Neural cell (in vitro differentiated cells): ENCODE data around the gene ZNF846.

ENCODE experiments used
- EZH2 ChIP-seq: fragments of 200-600, 300-800 bp; shearing (Covaris generic), sonication (generic); IDR thresholded peaks from 2 replicates; pipeline ENCODE4 v1.6.1; 2014; ENCODE audit warnings: antibody characterized with exemption, low read length, borderline replicate concordance, mild to moderate bottlenecking; ENCODE audit not compliant: insufficient read depth, poor library complexity, severe bottlenecking
- RAD21 ChIP-seq: fragments of 450-650 bp; conservative IDR thresholded peaks from 2 replicates; pipeline ENCODE4 v1.6.1; 2014; ENCODE audit warnings: antibody characterized with exemption, mild to moderate bottlenecking, moderate library complexity
- REST ChIP-seq: IDR thresholded peaks from 2 replicates; pipeline ENCODE4 v1.6.1; 2012; ENCODE audit warnings: borderline replicate concordance
- TF ChIP-seq, protein P1 (sequence below): fragments of 450-650 bp; IDR thresholded peaks from 2 replicates; pipeline ENCODE4 v1.5.1; 2014; ENCODE audit warnings: antibody characterized with exemption, mild to moderate bottlenecking, moderate library complexity; ENCODE audit not compliant: poor library complexity, severe bottlenecking

DNA sequence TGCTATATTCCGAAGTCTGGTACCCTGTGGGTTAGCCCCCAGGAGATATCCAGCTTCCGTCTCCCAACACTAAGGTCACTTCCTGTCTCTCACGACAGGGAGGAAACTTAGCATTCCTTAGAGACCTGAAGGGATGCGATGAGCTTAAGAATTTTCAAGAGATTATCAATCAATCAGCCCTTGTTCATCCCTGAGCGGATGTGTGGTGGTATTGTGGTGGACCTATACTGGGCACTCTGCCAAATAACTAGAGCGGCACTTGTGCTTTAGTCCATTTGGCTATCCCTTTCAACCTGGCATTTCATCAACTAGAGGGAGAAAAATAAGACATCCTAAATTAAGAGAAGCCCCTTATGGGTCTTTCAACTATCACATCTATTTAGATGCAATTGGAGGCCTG, 62.7 kb downstream of the ZNF846 start:
- TF ChIP-seq, protein P1, sequence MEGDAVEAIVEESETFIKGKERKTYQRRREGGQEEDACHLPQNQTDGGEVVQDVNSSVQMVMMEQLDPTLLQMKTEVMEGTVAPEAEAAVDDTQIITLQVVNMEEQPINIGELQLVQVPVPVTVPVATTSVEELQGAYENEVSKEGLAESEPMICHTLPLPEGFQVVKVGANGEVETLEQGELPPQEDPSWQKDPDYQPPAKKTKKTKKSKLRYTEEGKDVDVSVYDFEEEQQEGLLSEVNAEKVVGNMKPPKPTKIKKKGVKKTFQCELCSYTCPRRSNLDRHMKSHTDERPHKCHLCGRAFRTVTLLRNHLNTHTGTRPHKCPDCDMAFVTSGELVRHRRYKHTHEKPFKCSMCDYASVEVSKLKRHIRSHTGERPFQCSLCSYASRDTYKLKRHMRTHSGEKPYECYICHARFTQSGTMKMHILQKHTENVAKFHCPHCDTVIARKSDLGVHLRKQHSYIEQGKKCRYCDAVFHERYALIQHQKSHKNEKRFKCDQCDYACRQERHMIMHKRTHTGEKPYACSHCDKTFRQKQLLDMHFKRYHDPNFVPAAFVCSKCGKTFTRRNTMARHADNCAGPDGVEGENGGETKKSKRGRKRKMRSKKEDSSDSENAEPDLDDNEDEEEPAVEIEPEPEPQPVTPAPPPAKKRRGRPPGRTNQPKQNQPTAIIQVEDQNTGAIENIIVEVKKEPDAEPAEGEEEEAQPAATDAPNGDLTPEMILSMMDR: no peak
- TF ChIP-seq REST: no peak
- TF ChIP-seq EZH2: no peak
- no peak for TF ChIP-seq RAD21
